H9 (cell line): ENCODE measurements around the gene MYLK. TPM values are rescaled to one million over a fixed set of nuclear protein-coding genes. Genes with fewer than 3 reads are reported as not detected.

Experiments used
- DNase-seq: peaks from one replicate; pipeline ENCODE4 v3.0.0-alpha.2; 2017
- H2AFZ ChIP-seq: one replicate; pipeline ENCODE4 v1.6.1; 2013; ENCODE audit warnings: mild to moderate bottlenecking, low read length, control low read depth, moderate library complexity
- H2AK5ac ChIP-seq: 2 replicates; pipeline ENCODE4 v1.6.1; 2013; ENCODE audit warnings: low read length, control low read depth, mixed read lengths; ENCODE audit not compliant: insufficient read length
- H2BK120ac ChIP-seq: one replicate; pipeline ENCODE4 v1.6.1; 2013; ENCODE audit warnings: low read depth, mild to moderate bottlenecking, low read length, control low read depth, inconsistent platforms; ENCODE audit not compliant: poor library complexity, severe bottlenecking
- H2BK12ac ChIP-seq: 2 replicates; pipeline ENCODE4 v1.6.1; 2013; ENCODE audit warnings: low read length, control low read depth, mixed read lengths, low read depth; ENCODE audit not compliant: insufficient read length
- H2BK15ac ChIP-seq: 2 replicates; pipeline ENCODE4 v1.6.1; 2013; ENCODE audit warnings: low read depth, low read length, control low read depth
- H2BK20ac ChIP-seq: one replicate; pipeline ENCODE4 v1.6.1; 2013; ENCODE audit warnings: low read depth, mild to moderate bottlenecking, low read length, control low read depth, inconsistent platforms; ENCODE audit not compliant: poor library complexity, severe bottlenecking
- H2BK5ac ChIP-seq: 2 replicates; pipeline ENCODE4 v1.6.1; 2013; ENCODE audit warnings: low read length, control low read depth, mixed read lengths; ENCODE audit not compliant: insufficient read length
- H3K14ac ChIP-seq: 2 replicates; pipeline ENCODE4 v1.6.1; 2013; ENCODE audit warnings: low read length, control low read depth; ENCODE audit not compliant: insufficient read depth
- H3K18ac ChIP-seq: 2 replicates; pipeline ENCODE4 v1.6.1; 2013; ENCODE audit warnings: low read depth, mild to moderate bottlenecking, mixed read lengths, low read length, control low read depth; ENCODE audit not compliant: insufficient read length
- H3K23ac ChIP-seq: 2 replicates; pipeline ENCODE4 v1.6.1; 2013; ENCODE audit warnings: low read length, control low read depth, mixed read lengths, low read depth; ENCODE audit not compliant: insufficient read length
- H3K23me2 ChIP-seq: 2 replicates; pipeline ENCODE4 v1.6.1; 2013; ENCODE audit warnings: low read depth, mild to moderate bottlenecking, mixed read lengths, low read length, control low read depth; ENCODE audit not compliant: insufficient read length, poor library complexity, severe bottlenecking
- H3K27ac ChIP-seq: 2 replicates; pipeline ENCODE4 v1.5.1; 2013; ENCODE audit warnings: low read length, control low read depth, mixed read lengths, low read depth; ENCODE audit not compliant: insufficient read length
- H3K27me3 ChIP-seq: 2 replicates; pipeline ENCODE4 v1.6.1; 2013; ENCODE audit warnings: low read length, control low read depth, inconsistent platforms; ENCODE audit not compliant: insufficient read depth
- H3K4ac ChIP-seq: 2 replicates; pipeline ENCODE4 v1.6.1; 2013; ENCODE audit warnings: low read depth, mild to moderate bottlenecking, control low read depth, inconsistent platforms, low read length, moderate library complexity
- H3K4me1 ChIP-seq: 2 replicates; pipeline ENCODE4 v1.6.1; 2013; ENCODE audit warnings: low read length, control low read depth, inconsistent platforms; ENCODE audit not compliant: insufficient read depth
- H3K4me2 ChIP-seq: 2 replicates; pipeline ENCODE4 v1.6.1; 2013; ENCODE audit warnings: low read length, control low read depth, mixed read lengths; ENCODE audit not compliant: insufficient read length, insufficient read depth
- H3K56ac ChIP-seq: 2 replicates; pipeline ENCODE4 v1.6.1; 2013; ENCODE audit warnings: low read depth, mild to moderate bottlenecking, mixed read lengths, low read length, control low read depth; ENCODE audit not compliant: insufficient read length
- H3K79me1 ChIP-seq: 2 replicates; pipeline ENCODE4 v1.6.1; 2013; ENCODE audit warnings: low read depth, mild to moderate bottlenecking, moderate library complexity, low read length, control low read depth, inconsistent platforms; ENCODE audit not compliant: insufficient read depth, poor library complexity, severe bottlenecking
- H3K79me2 ChIP-seq: 2 replicates; pipeline ENCODE4 v1.6.1; 2013; ENCODE audit warnings: low read length, control low read depth, inconsistent platforms; ENCODE audit not compliant: insufficient read depth
- H3K9ac ChIP-seq: 2 replicates; pipeline ENCODE4 v1.6.1; 2013; ENCODE audit warnings: low read length, control low read depth, mixed read lengths; ENCODE audit not compliant: insufficient read length; ENCODE audit errors: extremely low read depth
- H3K9me3 ChIP-seq: one replicate; pipeline ENCODE4 v1.6.1; 2013; ENCODE audit warnings: low read depth, low read length, inconsistent platforms; ENCODE audit not compliant: control insufficient read depth
- H3T11ph ChIP-seq: one replicate; pipeline ENCODE4 v1.6.1; 2013; ENCODE audit warnings: mild to moderate bottlenecking, low read length, control low read depth, inconsistent platforms
- H4K20me1 ChIP-seq: one replicate; pipeline ENCODE4 v1.6.1; 2013; ENCODE audit not compliant: control insufficient read depth, insufficient read length, insufficient read depth
- H4K5ac ChIP-seq: 2 replicates; pipeline ENCODE4 v1.6.1; 2013; ENCODE audit warnings: low read depth, mild to moderate bottlenecking, mixed read lengths, low read length, control low read depth; ENCODE audit not compliant: insufficient read length
- H4K8ac ChIP-seq: replicated peaks from 2 replicates; pipeline ENCODE4 v1.6.1; 2013; ENCODE audit warnings: low read length, control low read depth, mixed read lengths, low read depth; ENCODE audit not compliant: insufficient read length
- H4K91ac ChIP-seq: 2 replicates; pipeline ENCODE4 v1.6.1; 2013; ENCODE audit warnings: low read depth, mild to moderate bottlenecking, moderate library complexity, mixed read lengths, low read length, control low read depth; ENCODE audit not compliant: insufficient read length
- H3K27ac Mint-ChIP-seq, 3 experiments: 2 replicates in 2 of 3; 3 replicates in 1 of 3; pipeline ENCODE4 v1.8.0; 2020 to 2021; ENCODE audit warnings: mixed read lengths in 3 of 3, mild to moderate bottlenecking in 1 of 3, moderate library complexity in 1 of 3
- H3K27me3 Mint-ChIP-seq: 2 replicates; pipeline ENCODE4 v1.8.0; 2021; ENCODE audit warnings: low read depth, mild to moderate bottlenecking, moderate library complexity, mixed read lengths
- H3K36me3 Mint-ChIP-seq, 3 experiments: 2 replicates in 2 of 3; 3 replicates in 1 of 3; pipeline ENCODE4 v1.8.0; 2020 to 2021; ENCODE audit warnings: low read depth in 3 of 3, mixed read lengths in 3 of 3; ENCODE audit not compliant: insufficient read depth in 1 of 3
- H3K4me1 Mint-ChIP-seq, 2 experiments: 2 replicates each; pipeline ENCODE4 v1.8.0; 2020; ENCODE audit warnings: mixed read lengths in 2 of 2
- H3K4me3 Mint-ChIP-seq, 2 experiments: 2 replicates in 1 of 2; 3 replicates in 1 of 2; pipeline ENCODE4 v1.8.0; 2020 to 2021; ENCODE audit warnings: mild to moderate bottlenecking in 2 of 2, mixed read lengths in 2 of 2, moderate library complexity in 1 of 2
- H3K9me3 Mint-ChIP-seq, 2 experiments: 2 replicates in 1 of 2; 3 replicates in 1 of 2; pipeline ENCODE4 v1.8.0; 2020; ENCODE audit warnings: mild to moderate bottlenecking in 2 of 2, mixed read lengths in 2 of 2, moderate library complexity in 1 of 2
- CTCF ChIP-seq: fragments of 200-600 bp; sonication (generic); conservative IDR thresholded peaks from 3 replicates; pipeline ENCODE4 v1.8.0; 2021; ENCODE audit warnings: antibody characterized with exemption, mild to moderate bottlenecking
- WGBS: extraction: QIAGEN DNeasy Blood & Tissue Kit; methylation state at CpG from one replicate; pipeline ENCODE4 v1.1.7; 2013; ENCODE audit warnings: missing lambda C conversion rate, low lambda C conversion rate, mixed read lengths; ENCODE audit not compliant: insufficient read length; ENCODE audit errors: extremely low coverage; 5-methylcytosine and 5-hydroxymethylcytosine counted together
- total RNA-seq: library from RNA; stranded (reverse); gene quantifications from 2 replicates; pipeline ENCODE4 v1.2.1, GENCODE V29; 2021

Gene MYLK
- total RNA-seq, 1 experiment from 2014 or later: 10.1 TPM

GRCh38 chr3:123821920-123822319 lies 62.2 kb downstream of the MYLK start:
- no peak overlapping the region for H2BK15ac ChIP-seq
- H3K23me2 ChIP-seq: no peaks in the 10 kb centered on the region
- no peak overlapping the region for H3K9ac ChIP-seq
- H3K79me1 ChIP-seq: no peaks in the 10 kb centered on the region
- H3K27me3 ChIP-seq: no peaks in the 10 kb centered on the region
- no peak overlapping the region for H2BK120ac ChIP-seq
- H2BK5ac ChIP-seq: no peak overlapping the region
- no peaks in the 10 kb centered on the region for H3K4me1 ChIP-seq
- H2BK20ac ChIP-seq: no peak overlapping the region
- H3K9me3 ChIP-seq: no peaks in the 10 kb centered on the region
- no peak overlapping the region for H3K56ac ChIP-seq
- no peak overlapping the region for H3K27ac Mint-ChIP-seq
- no peaks in the 10 kb centered on the region for H3K79me2 ChIP-seq
- H4K8ac ChIP-seq: no peak overlapping the region
- no peaks in the 10 kb centered on the region for H4K20me1 ChIP-seq
- no peak overlapping the region for H2AK5ac ChIP-seq
- no peak overlapping the region for H4K5ac ChIP-seq
- H3K14ac ChIP-seq: no peak overlapping the region
- no peak overlapping the region for H3K18ac ChIP-seq
- peaks cover 7 to 25% (median 17%) of the 10 kb centered on the region in 3 experiments for H3K36me3 Mint-ChIP-seq
- no peak overlapping the region for H3T11ph ChIP-seq
- no peak overlapping the region for H3K27ac ChIP-seq
- TF ChIP-seq CTCF: no peak
- no peak overlapping the region for H4K91ac ChIP-seq
- no CpG with 5 or more reads among the region's 1 CpG for WGBS
- no peak overlapping the region for H3K4ac ChIP-seq
- DNase-seq: no peak
- no peak overlapping the region for H2BK12ac ChIP-seq
- H3K27me3 Mint-ChIP-seq: no peaks in the 10 kb centered on the region
- H2AFZ ChIP-seq: no peak overlapping the region
- H3K4me1 Mint-ChIP-seq: peaks cover 17% of the 10 kb centered on the region in 2 experiments
- H3K4me3 Mint-ChIP-seq: no peak overlapping the region
- H3K4me2 ChIP-seq: no peak overlapping the region
- H3K23ac ChIP-seq: no peak overlapping the region
- peaks cover 4 to 10% of the 10 kb centered on the region in 2 experiments; a peak in 4 of 5 replicates for H3K9me3 Mint-ChIP-seq
